ENCODE measurements around the gene FGFRL1. TPM values are rescaled to one million over a fixed set of nuclear protein-coding genes. Genes with fewer than 3 reads are reported as not detected.
A peak's percentile ranks its signal among the peaks of the same experiment; 100 is the strongest.

Gene FGFRL1
- total and polyA plus RNA-seq, 2 donors (not counting 1 experiment from before 2014, with no cell fraction given), result 6.1 to 10.0 TPM

DNA sequence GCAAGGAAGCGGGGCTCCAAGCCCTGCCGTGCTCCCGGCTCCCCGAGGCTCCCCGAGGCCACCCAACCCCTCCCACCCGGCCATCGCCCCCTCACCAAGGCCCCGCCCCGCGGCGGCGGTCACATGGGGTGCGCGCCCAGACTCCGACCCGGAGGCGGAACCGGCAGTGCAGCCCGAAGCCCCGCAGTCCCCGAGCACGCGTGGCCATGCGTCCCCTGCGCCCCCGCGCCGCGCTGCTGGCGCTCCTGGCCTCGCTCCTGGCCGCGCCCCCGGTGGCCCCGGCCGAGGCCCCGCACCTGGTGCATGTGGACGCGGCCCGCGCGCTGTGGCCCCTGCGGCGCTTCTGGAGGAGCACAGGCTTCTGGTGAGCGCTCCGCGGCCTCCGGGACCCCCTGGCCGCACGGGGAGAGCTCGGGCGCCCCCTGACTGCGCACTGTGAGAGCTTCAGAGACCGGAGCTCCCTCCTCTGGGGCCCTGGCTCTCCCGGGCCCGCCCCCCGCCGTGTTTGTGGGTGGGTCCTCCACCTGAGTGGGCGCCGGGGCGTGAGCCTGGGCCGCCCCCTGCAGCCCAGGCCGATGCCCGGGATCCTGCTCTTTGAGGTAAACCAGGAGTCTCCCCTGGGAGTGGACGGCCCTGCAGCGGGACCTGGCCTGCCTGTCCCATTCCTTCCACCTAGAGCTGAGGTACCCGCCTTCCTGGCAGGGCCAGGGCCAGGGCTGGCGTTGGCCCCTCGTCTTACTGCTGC lies 24.4 kb upstream of the FGFRL1 start, which contains the start of gene IDUA:
Gene IDUA, plus strand, starts transcription at position 166 of the 745 bp plus-strand sequence. Its CDS starts 41 bp downstream, at position 207.
- DNase-seq (ENCODE audit: low read depth in 2 of 2), result peak; percentile 56 to 63
- Histone ChIP-seq H3K27ac (ENCODE audit: insufficient read depth, low read length) (no peak within 1 kb of the TSS), H3K79me2 (ENCODE audit: control insufficient read depth, insufficient read depth, low read length) (no peaks in the 10 kb centered on the region)

GRCh38 chr4:987624-988513 lies 23.6 kb upstream of the FGFRL1 start:
- no peaks in the 10 kb centered on the region for H3K4me1 ChIP-seq (ENCODE audit: control insufficient read depth, extremely low read depth, insufficient read depth, low read length)
- peak; percentile 14 to 59 for DNase-seq (ENCODE audit: low read depth in 2 of 2)
- no peaks in the 10 kb centered on the region for H3K79me2 ChIP-seq (ENCODE audit: control insufficient read depth, insufficient read depth, low read length)
- no peak overlapping the region for H3K27ac ChIP-seq (ENCODE audit: insufficient read depth, low read length)
- H3K36me3 ChIP-seq (ENCODE audit: control insufficient read depth, insufficient read depth, low read length), result peaks cover 6% of the 10 kb centered on the region
- no peak overlapping the region for H3K9ac ChIP-seq (ENCODE audit: insufficient read depth, low read length)
- peak overlapping the region; percentile 43 to 80 (median 69) for H3K4me3 ChIP-seq (replicated peaks in 1 of 4; ENCODE audit: control extremely low read depth in 1 of 4, insufficient read depth in 1 of 4, low read depth in 3 of 4, low read length in 4 of 4)
- no peaks in the 10 kb centered on the region for H4K20me1 ChIP-seq (ENCODE audit: control insufficient read depth, extremely low read depth, insufficient read depth, low read length)
- peak overlapping the region; percentile 90 for H3K4me2 ChIP-seq (ENCODE audit: extremely low read depth, insufficient read depth, low read length)
- peak overlapping the region; percentile 13 for H2AFZ ChIP-seq (ENCODE audit: low read length)
- H3K9me3 ChIP-seq (ENCODE audit: control insufficient read depth, insufficient read depth, low read depth, low read length), result no peaks in the 10 kb centered on the region
- TF ChIP-seq, protein P1, sequence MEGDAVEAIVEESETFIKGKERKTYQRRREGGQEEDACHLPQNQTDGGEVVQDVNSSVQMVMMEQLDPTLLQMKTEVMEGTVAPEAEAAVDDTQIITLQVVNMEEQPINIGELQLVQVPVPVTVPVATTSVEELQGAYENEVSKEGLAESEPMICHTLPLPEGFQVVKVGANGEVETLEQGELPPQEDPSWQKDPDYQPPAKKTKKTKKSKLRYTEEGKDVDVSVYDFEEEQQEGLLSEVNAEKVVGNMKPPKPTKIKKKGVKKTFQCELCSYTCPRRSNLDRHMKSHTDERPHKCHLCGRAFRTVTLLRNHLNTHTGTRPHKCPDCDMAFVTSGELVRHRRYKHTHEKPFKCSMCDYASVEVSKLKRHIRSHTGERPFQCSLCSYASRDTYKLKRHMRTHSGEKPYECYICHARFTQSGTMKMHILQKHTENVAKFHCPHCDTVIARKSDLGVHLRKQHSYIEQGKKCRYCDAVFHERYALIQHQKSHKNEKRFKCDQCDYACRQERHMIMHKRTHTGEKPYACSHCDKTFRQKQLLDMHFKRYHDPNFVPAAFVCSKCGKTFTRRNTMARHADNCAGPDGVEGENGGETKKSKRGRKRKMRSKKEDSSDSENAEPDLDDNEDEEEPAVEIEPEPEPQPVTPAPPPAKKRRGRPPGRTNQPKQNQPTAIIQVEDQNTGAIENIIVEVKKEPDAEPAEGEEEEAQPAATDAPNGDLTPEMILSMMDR (conservative IDR thresholded peaks at IDR 0.05 in 1 of 2, IDR thresholded peaks at IDR 0.05 in 1 of 2; ENCODE audit: low read depth in 1 of 2, low read length in 2 of 2), result no peak
- TF ChIP-seq EZH2 (IDR thresholded peaks at IDR 0.05; ENCODE audit: low read length, missing control alignments), result no peak
- no peaks in the 10 kb centered on the region for H3K27me3 ChIP-seq (ENCODE audit: control insufficient read depth, insufficient read depth, low read length)

More for the DNA sequence above, 24.4 kb upstream of the FGFRL1 start, which contains the start of gene IDUA:
- H3K9ac ChIP-seq (ENCODE audit: insufficient read depth, low read length), result peak within 1 kb of the TSS; percentile 55
- peak within 1 kb of the TSS; percentile 90 for H3K4me2 ChIP-seq (ENCODE audit: extremely low read depth, insufficient read depth, low read length)
- peaks cover 6% of the 10 kb centered on the region for H3K36me3 ChIP-seq (ENCODE audit: control insufficient read depth, insufficient read depth, low read length)
- no peak for TF ChIP-seq EZH2 (IDR thresholded peaks at IDR 0.05; ENCODE audit: low read length, missing control alignments)
- TF ChIP-seq, protein P1 (conservative IDR thresholded peaks at IDR 0.05 in 1 of 2, IDR thresholded peaks at IDR 0.05 in 1 of 2; ENCODE audit: low read depth in 1 of 2, low read length in 2 of 2), result peak; percentile 28 to 40
- peak within 1 kb of the TSS; percentile 68 to 84 (median 75) for H3K4me3 ChIP-seq (replicated peaks in 1 of 4; ENCODE audit: control extremely low read depth in 1 of 4, insufficient read depth in 1 of 4, low read depth in 3 of 4, low read length in 4 of 4)
- no peaks in the 10 kb centered on the region for H4K20me1 ChIP-seq (ENCODE audit: control insufficient read depth, extremely low read depth, insufficient read depth, low read length)
- no peaks in the 10 kb centered on the region for H3K4me1 ChIP-seq (ENCODE audit: control insufficient read depth, extremely low read depth, insufficient read depth, low read length)
- peak within 1 kb of the TSS; percentile 87 for H2AFZ ChIP-seq (ENCODE audit: low read length)
- no peaks in the 10 kb centered on the region for H3K9me3 ChIP-seq (ENCODE audit: control insufficient read depth, insufficient read depth, low read depth, low read length)
- no peaks in the 10 kb centered on the region for H3K27me3 ChIP-seq (ENCODE audit: control insufficient read depth, insufficient read depth, low read length)

Data from fibroblast of lung (primary cell).